IPS-NIHi7 (cell line): ENCODE results near the gene STX1A.
"Not testable (repeated sequence)": the region's sequence is repeated elsewhere in the genome, so short reads cannot be mapped to it uniquely, and the experiment has no call there.

Experiments used
- DNase-seq: peaks from one replicate; pipeline ENCODE4 v3.0.0; 2012; ENCODE audit warnings: mixed read lengths; ENCODE audit errors: extremely low spot score

Gene STX1A

DNA sequence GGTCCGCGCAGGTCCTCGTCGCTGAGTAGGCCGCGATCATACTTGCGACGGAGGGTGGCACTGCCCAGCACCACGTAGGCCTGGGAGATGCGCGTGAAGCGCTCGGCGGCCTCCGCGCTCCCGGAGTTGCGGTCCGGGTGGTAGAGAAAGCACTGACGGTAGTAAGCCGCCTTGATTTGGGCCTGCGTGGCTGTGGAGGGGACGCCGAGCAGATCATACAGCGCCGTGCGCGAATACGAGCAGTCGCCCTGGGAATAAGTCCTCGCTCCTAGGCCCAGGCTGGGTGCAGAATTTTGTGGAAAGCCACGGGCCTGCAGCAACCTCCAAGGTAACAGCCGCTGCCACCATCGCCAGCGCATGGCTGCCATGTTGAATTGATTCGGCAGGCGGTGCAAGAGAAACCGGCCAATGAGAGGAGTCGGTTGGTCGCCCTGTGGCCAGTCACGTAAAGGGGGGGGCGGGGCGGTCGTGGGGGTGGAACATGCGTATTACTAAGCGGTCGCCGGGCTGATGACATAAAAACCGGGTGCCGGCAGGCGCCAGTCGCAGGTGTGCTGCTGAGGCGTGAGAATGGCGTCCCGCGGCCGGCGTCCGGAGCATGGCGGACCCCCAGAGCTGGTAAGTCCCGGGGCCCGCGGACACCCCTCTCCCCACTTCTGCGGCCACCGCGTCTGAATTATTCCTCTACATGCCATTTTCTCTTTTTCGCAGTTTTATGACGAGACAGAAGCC is 36.2 kb downstream of the STX1A start, which contains the start of the genes BUD23 and DNAJC30:
Gene BUD23 (plus strand): TSS at position 542 of the 732 bp plus-strand sequence. CDS start 29 bp downstream, at position 571.
Gene DNAJC30 (minus strand): TSS at position 398 of the 732 bp plus-strand sequence. CDS start 30 bp downstream, at position 368.
- peak; percentile 98 for DNase-seq

DNA sequence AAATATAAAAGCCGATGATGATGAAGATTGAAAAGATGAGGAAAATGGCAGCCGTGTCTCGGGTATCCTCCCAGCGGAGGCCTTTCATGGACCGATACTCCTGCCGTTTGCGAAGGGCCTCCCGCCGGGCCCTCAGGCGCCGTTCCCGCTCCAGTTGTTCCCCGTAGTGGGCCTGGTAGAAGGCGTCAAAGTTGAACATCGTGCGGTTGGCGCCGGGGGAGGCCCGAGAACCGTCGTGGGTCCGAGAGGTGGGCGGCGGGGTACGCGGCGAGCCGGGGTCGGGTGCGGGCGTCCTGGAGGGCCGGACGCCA is 36.8 kb downstream of the STX1A start:
- no peak for DNase-seq

DNA sequence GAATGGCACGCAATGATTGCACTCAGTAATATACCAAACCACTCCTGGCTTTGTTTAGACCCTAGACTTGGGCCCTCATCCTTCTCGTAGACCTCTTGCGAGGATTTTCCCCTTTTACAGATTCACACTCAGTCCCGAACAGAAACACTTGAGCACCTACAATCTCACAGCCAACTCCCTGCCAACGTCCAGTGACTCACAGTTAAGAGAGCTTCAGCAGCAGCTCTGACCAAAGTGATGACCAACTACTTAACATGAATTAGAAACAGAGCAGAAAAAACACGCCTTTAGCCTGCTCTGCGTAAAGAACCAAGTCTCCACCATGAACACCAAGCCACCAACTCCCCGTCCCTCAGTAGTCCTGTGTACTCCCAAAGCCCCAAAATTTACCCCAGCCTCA is 38.4 kb downstream of the STX1A start:
- no peak for DNase-seq

DNA sequence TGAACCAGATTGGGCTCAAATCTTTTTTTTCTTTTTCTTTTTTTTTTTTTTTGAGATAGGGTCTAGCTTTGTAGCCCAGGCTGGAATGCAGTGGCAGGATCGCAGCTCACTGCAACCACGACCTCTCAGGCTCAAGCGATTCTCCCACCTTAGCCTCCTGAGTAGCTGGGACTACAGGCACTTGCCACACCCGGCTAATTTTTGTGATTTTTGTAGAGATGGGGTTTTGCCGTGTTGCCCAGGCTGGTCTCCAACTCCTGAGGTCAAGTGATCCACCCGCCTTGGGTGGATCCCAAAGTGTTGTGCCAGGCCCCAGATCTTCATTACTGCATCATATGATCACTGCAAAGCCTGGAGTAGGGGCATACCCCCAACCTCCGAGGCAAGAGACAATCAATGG is 39.0 kb downstream of the STX1A start:
- no peak for DNase-seq

DNA sequence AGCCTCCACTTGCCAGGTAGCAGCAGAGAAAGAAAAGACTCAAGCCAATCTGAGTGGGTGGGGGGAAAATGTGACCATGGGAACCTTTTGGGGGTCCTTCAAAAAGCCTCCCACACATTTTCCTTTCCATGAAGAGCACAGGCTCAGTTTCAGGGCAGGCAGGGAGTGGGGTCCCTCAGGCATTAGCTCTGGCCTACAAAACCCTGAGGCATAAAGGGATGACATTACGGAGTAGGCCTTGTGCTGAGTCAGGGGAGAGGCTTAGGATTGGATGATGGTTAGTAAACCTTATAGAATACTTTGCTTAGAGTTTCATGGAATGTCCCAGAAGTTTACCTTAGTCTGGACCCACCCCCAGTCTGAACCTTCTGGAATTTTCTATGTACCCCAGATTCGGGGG is 39.8 kb downstream of the STX1A start:
- no peak for DNase-seq

DNA sequence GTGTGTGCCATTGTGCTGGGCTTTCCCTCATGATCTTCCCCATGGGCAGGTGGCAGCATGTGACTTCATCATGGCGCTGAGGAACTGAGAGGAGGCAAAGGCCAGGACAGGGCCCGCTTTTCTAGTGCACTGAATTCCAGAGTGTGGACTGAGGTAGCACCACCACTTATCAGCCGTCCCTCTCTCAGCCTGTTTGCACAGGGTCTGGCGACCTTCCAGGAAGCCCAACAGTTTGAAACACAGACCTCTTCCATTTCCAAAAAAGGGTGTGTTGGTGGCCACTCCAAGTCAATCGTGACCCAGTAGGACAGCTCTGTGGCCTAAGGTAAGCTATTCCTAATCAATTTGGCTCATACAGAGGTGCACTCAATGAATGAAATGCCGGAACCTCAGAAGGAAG is 40.6 kb downstream of the STX1A start:
- no peak for DNase-seq

DNA sequence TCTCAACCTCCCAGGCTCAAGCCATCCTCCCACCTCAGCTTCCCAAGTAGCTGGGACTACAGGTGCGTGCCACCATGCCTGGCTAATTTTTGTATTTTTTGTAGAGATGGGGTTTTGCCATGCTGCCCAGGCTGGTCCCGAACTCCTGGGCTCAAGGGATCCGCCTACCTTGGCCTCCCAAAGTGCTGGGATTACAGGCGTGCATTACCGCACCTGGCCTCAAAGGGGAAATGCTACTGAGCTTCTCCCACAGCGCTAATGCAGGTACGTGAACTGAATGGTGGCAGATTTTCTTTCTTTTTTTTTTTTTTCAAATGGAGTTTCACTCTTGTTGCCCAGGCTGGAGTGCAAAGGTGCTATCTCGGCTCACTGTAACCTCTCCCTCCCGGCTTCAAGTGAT is 43.4 kb downstream of the STX1A start:
- not testable (repeated sequence) for DNase-seq

DNA sequence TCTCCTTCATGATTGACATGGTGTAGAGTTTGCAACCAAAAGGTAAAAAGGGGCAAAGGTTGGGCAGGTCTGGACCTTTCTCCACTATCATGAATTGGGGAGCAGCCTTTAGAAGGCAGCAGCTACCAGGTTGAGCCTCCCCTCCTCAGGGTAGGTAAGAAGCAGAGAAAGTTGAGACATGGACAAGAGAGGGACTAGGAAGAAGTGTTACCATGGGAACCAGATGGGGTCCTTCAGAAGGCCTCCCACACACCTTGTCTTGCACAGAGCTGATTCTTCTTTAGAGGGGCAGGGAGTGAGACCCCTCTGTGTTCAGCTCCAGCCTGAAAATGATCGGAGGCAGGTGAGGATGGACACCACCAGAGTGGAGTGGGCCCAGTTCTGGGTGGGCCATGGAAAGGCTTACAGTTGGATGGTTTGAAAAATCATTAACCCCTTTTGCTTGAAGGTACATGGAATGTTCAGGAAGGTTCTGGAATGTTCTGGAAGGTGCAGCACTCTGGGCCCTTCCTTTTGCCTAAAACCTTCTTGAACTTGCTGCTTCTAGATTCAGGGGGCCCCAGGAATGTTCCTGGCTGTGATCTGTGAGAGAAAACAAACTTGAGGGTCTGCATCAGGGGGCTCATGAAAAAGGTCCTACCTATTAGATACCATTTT is 44.9 kb downstream of the STX1A start:
- no peak for DNase-seq

DNA sequence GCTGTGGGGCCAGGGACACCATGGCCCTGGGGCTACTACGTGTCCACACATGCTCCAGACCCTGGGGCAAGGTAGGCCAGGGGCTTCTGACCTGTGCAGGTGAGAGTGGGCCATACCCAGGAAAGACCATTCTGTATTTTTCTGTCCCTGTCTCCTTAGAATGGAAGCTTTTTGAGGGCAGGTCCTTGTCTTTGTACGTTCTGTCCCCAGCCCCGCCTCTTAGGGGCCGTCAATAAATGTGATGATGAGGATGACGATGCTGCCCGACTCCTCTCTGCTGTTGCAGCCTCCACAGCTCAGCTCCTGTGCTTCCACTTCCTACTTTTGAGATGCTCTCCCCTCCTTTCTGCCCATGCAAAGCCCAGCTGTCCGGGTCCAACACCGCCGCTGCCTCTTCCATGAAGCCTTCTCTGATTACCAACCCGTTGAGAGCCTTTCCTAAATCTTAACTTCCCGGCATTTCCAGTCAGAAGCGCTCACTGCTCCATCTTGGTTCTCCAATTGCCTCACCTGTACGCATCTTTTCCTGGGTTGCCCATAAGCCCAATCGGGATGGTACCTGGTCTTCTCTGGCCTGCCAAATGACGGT is 47.5 kb downstream of the STX1A start:
- no peak for DNase-seq

DNA sequence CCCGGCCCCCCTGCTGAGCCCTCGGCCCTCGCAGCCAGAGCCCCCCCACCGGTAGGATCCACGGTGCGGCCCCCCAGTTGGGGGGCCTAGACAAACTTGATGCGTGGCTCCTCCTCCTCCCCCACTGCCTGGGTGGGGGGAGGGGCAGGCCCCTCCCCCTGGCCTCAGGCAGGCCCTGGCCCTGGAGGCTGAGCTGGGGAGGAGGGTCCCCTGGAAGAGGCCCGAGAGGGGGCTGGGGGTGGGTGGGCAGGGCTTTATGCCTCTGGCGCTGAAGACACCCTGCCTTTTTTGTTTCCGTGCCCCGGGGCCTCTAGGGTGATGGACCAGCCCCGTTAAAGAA is 48.2 kb downstream of the STX1A start:
- DNase-seq, result no peak

DNA sequence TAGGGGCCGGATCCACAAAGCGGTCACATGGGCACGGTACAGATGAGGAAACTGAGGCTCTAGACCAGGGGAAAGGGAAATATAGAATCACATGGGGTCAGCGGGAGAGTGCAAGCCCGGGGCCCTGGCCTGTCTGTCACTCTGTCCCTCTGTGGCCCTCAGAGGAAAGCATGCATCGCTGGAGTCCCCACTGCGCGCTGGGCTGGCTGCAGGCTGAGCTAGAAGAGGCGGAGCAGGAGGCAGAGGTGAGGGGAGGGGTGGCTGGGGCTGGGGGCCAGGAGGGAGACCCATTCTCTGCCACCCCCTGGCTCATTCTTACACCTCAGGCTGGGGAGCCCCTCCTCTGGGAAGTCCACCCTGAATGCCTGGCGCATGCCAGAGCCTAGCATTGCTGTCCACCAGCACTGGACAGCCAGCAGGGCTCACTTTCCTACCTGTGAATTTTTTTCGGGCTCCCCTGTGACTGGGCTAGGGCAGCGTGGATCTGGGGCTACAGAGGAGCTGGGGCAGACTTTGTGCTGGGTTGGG is 49.5 kb downstream of the STX1A start:
- no peak for DNase-seq

DNA sequence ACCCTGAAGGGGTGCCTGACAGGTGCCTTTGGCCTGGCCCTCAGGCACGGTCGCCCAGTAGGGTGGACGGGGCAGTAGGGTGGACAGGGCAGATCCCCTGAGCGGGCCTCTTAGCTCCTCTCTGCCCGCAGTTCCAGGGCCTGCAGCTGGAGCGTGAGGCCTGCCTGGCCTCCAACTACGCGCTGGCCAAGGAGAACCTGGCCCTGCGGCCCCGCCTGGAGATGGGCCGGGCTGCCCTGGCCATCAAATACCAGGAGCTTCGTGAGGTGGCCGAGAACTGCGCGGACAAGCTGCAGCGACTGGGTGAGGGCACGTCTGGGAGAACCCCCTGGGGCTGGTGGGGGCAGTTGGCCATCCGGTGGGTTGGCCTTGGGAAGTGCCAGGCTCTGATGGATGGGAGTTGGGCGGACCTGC is 50.2 kb downstream of the STX1A start:
- DNase-seq, result no peak

DNA sequence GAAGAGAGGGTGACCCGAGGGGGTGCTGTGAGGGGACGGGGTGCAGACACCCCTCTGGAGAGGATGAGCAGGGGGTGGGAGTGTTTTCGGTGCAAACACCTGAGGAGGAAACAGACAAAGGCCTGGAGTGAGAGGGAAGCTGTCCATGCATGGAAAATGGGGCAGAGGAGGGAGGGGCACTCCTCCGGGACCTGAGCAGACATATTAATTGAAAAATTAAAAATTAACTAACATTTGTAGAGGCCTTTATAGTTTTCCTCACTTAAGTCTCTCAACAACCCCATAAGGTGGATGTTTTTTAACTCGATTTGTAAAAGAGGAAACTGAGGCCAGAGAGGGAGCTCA is 50.6 kb downstream of the STX1A start:
- DNase-seq, result no peak

DNA sequence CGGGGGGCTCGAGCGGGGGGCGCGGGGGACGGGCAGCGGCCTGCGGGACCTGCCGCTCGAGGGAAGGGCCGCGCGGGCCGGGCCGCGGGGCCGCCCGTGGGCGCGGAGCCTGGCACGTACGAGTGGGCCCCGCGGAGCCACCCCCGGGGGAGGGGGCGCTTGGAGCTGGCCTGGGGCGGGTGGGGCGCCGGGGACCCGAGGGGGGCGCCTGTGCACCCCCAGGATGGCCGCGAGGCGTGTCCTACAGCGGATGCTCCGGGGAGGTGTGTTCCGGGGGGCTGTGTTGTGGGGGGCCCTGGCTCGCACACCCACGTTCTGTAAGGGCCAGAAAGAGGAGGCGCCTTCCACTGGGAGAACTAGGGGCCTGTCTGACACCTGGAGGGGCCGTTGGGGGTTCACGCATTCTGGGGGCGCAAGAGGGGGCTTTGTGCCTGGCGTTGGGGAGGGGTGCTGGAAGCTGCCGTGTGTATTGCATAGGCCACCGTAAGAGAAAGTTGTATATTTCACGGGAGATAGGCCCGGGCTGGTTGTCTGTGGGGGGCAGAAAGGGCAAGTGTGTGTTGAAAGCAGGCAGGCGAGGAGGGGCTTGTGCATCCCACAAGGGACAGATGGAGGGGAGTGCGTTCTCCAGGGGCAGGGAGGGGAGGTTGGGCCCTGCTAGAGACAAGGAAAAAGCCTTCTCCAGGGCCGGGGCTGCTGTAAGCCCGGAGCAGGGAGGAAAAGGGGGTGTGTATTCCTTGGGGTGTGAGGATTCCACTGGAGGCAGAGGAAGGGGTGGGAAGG is 51.2 kb downstream of the STX1A start:
- no peak for DNase-seq

DNA sequence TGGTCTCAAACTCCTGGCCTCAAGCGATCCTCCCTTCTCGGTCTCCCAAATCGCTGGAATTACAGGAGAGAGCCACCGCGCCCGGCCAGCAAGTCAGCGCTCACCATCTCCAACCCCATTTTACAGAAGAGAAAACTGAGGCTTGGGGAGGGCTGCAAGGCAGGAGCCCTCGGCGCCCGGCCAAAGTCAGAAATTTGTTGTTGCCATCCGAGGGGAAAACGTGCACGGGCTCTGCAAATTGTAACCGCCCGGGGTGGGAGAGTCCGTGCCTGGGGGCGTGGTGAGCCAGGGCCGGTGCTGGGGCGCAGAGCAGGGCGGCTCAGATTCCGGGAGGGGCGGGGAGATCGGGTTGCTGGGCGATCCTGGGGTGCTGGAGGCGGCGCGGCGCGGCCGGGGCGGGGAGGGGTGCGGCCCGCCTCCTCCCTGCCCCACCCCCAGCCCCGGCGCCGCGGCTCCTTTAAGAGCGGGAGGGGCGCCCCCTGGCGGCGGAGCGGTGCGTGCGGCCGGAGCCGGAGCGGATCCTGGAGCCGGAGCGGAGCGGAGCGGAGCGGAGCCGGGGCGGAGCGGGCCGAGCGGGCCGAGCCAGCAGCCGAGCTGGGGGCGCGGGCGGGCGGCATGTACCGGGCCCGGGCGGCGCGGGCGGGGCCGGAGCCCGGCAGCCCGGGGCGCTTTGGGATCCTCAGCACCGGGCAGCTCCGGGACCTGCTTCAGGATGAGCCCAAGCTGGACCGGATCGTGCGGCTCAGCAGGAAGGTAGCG is 51.9 kb downstream of the STX1A start, which contains the start of gene VPS37D:
Gene VPS37D (plus strand): TSS at position 488 of the 759 bp plus-strand sequence. CDS start 128 bp downstream, at position 616.
- DNase-seq, result peak; percentile 97

DNA sequence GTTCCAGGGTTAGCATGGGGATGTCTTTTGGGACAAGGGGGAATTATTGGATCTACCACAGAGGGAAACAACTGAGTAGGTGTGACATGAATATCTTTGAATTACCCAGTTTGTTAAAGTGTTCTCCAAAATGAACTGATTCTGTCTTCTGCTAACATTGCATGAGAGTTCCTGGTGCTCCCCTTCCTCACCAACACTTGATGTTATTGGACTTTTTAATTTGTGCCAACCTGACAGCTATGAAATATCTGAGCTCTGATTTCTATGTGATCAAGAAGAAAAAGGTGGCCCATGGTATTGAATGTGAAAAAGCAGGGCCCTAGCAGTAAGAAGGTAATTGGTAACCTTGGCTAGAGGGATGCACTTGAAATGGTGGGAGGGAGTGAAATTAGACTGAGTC is 56.4 kb downstream of the STX1A start:
- no peak for DNase-seq

DNA sequence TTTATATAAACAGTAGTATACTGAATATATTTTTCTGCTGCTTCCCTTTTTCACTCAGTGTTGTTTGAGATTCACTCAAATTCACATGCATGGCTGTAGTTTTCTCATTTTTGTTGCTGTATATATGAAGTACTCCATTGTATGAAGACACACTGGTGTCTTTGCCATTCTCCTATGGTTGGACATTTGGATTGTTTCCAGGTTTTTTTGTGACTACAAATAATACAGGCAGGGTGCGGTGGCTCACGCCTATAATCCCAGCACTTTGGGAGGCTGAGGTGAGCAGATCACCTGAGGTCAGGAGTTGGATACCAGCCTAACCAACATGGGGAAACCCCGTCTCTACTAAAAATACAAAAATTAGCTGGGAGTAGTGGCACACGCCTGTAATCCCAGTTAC is 58.9 kb downstream of the STX1A start:
- not testable (repeated sequence) for DNase-seq

DNA sequence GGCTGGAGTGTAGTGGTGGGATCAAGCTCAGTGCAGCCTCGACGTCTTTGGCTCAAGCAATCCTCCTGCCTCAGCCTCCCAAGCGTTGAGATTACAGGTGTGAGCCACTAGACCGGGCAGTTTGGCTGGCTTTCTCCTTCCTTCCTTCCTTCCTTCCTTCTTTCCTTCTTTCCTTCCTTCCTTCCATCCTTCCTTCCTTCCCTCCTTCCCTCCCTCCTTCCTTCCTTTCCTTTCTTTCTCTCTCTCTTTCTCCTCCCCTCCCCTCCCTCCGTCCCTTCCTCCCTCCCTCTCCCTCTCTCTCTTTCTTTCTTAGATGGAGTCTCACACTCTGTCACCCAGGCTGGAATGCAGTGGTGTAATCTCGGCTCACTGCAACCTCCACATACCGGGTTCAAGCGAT is 59.5 kb downstream of the STX1A start:
- DNase-seq, result no peak

DNA sequence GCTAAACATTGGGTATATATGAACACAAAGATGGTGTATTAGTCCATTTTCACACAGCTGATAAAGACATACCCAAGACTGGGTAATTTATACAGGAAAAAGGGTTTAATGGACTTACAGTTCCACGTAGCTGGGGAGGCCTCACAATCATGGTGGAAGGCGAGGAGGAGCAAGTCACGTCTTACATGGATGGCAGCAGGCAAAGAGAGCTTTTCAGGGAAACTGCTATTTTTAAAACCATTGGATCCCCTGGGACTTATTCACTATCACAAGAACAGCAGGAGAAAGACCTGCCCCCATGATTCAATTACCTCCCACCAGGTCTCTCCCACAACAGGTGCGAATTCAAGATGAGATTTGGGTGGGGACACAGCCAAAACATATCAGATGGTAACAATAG is 64.2 kb downstream of the STX1A start:
- not testable (repeated sequence) for DNase-seq

DNA sequence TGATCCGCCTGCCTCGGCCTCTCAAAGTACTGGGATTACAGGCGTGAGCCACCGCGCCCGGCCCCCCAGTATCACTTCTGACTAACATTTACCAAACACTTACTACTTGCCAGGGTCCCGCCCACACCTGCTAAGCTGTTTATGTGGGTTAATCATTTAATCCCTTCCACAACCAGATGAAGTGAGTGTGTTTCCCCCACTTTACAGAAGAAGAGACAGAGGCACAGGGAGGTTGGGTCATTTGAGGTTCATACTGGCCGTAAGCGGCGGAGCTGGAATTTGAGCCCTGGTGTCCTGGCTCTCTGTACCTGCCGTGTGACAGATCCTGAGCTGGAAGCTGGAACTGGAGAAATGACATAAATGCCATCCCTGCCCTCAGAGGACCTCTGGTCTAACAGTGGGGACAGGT is 66.9 kb downstream of the STX1A start:
- DNase-seq, result no peak

DNA sequence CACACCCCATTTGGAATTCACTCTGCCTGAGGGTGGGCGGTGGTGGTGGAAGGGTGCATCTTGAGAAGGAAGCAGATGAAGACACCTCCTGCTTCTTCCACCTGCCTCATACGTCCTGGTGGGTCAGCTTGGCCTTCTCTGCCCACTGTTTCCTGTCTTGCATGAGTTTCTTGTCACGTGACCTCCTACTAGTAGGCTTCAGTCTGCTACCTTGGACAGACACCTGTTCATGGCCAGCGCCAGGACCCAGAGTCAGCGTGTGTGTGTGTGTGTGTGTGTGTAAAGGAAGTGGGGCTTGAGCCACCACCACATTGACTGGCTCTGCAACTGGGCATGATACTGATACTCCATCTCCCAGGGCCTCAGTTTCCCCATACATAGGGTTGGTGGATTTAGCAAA is 68.9 kb downstream of the STX1A start:
- DNase-seq, result no peak
